Transverse colon (tissue), 3 donors: ENCODE data around the gene ZYX.

Experiments
- POLR2A ChIP-seq: fragments of 450-650 bp; IDR thresholded peaks from one replicate; pipeline ENCODE4 v1.6.1; 2016; ENCODE audit warnings: antibody characterized with exemption, mild to moderate bottlenecking, moderate library complexity
- TF ChIP-seq, protein P1 (sequence below), 5 experiments: fragments of 200-600 bp in 3 of 5; fragments of 450-650 bp in 2 of 5; sonication (generic) in 3 of 5; IDR thresholded peaks; 1 replicate in 2 of 5; 2 replicates in 3 of 5; pipeline ENCODE4 v1.5.1; 2016 to 2017; ENCODE audit warnings: antibody characterized with exemption in 5 of 5, inconsistent platforms in 3 of 5, mild to moderate bottlenecking in 2 of 5, moderate library complexity in 1 of 5

DNA sequence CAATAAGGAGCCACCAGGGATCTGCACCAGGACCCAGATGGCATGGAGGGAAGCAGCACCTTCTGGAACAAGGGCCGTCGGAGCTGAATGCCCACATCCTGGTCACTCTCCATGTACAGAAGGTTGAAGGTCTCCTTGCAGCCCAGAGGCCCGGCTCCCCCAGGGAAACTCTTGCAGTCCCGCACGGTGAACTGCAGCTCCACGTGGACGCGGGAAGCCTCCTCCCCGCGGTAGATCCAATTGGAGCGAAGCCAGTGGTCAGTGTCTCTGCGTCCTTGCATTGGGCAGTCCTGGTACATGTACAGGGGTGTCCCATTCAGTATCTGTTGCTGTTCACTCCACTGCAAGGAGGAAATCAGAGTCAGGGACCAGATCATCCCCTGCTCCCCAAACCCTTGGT lies 20.1 kb downstream of the ZYX start:
- TF ChIP-seq, protein P1, sequence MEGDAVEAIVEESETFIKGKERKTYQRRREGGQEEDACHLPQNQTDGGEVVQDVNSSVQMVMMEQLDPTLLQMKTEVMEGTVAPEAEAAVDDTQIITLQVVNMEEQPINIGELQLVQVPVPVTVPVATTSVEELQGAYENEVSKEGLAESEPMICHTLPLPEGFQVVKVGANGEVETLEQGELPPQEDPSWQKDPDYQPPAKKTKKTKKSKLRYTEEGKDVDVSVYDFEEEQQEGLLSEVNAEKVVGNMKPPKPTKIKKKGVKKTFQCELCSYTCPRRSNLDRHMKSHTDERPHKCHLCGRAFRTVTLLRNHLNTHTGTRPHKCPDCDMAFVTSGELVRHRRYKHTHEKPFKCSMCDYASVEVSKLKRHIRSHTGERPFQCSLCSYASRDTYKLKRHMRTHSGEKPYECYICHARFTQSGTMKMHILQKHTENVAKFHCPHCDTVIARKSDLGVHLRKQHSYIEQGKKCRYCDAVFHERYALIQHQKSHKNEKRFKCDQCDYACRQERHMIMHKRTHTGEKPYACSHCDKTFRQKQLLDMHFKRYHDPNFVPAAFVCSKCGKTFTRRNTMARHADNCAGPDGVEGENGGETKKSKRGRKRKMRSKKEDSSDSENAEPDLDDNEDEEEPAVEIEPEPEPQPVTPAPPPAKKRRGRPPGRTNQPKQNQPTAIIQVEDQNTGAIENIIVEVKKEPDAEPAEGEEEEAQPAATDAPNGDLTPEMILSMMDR (IDR thresholded peaks at IDR 0.05) = no peak
- no peak for TF ChIP-seq POLR2A
